GM21526 (cell line): ENCODE measurements around the gene NR2E1.
A peak's percentile ranks its signal among the peaks of the same experiment; 100 is the strongest.

Experiments used
- ATAC-seq: cut with Tn5 transposase; IDR thresholded peaks from one replicate; pipeline ENCODE4 v1.9.1; 2021; ENCODE audit warnings: moderate library complexity; ENCODE audit not compliant: unreplicated experiment, low FRiP score

The NR2E1 gene

GRCh38 chr6:108165714-108166663 is at the start of gene NR2E1:
Gene NR2E1, plus strand, starts transcription at chr6:108166022. Its CDS starts 744 bp downstream, at chr6:108166766.
- no peak for ATAC-seq

- ATAC-seq = no peak
These were observed 49.0 kb upstream of the NR2E1 start for GRCh38 chr6:108116546-108117426.

- peak; percentile 40 for ATAC-seq
These were observed 48.1 kb upstream of the NR2E1 start for GRCh38 chr6:108117427-108118358.

- no peak for ATAC-seq
These were observed 47.5 kb upstream of the NR2E1 start for GRCh38 chr6:108118359-108118724.

DNA sequence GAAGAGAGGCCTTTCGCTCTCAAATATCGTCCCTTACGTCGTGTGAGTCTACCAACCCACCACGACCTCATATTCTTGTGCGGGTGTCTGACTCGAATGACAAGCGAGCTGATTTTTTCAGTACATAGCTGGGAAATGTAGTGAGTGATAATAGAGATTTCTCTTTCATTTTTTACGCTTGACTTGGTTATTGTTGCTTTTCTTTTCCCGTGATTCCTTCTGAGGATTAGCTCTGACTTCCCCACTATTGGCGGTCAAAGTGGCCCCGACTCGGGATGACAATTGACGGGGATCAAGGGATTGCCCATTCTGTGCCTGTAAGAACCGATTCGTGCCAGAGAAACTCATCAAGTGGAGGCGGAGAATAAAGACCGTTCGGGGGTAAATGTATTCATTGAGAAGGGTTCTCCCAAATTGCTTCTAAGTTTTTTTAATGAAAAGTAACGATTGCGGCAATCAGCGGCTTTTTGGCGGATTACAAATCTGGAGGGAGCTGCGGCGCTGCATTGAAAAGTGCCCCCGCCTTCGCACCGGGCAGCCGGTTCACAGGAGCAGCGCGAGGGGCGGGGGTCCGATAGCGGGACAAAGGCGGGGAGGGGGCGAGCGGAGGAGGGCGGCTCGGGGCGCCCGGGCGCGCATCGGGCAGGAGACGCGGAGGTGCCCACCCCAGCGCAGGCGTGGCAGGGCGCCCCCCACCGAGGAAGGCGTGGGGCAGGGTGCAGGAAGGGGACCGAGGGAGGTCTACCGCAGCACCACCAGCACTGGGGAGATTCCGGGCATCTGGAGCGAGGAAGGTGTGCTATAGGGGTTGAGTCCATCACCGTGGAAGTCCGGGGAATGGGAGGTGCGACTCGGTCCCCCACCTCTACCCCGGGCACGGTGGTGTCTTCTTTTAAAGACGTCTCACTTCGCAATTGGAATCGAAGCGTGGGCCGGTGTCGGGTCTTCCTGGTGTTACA is 46.7 kb upstream of the NR2E1 start:
- no peak for ATAC-seq

- ATAC-seq = no peak
These were observed 46.1 kb upstream of the NR2E1 start for GRCh38 chr6:108119769-108120141.

DNA sequence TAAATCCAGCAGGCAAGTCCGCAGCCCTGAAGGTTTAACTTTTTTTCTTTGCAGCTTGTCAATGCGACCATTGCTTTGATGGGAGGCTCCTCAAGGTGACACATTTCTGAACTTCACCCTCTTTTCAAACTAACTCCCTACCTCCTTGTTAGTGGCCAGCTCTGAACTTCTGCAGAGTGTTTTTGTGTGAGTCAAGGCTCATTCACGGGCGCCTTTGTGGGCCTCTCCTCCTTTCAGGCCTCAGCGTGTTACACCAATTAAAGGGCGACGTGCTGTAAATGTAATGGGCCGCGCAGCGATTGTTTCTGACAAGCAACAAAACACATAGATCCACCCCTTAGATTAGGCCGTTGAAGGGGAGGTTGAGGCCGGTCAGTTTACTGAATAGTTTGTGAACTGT is 45.5 kb upstream of the NR2E1 start:
- ATAC-seq = no peak

DNA sequence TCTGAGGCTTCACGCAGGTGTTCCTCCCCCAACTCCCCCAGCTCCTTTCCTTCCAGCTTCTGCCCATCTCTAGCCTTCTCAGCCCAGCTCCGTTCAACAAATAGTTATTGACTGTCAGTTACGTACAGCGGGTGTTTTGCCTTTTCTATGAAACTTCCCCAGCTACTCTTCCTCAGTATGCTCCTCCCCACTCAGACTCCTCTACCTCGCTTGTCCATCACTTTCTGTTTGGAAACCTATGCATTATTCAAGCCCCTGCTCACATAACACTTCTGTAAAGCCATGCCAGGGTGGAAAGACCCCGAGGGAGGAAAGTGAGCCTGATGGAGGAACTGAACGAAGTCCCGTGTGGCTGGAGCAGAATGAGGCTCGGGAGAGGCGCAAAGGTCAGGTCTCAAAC is 44.2 kb upstream of the NR2E1 start:
- ATAC-seq = no peak

- ATAC-seq = no peak
These were observed 42.3 kb upstream of the NR2E1 start for GRCh38 chr6:108123481-108123929.

GRCh38 chr6:108123946-108124345 is 41.9 kb upstream of the NR2E1 start:
- ATAC-seq = no peak

DNA sequence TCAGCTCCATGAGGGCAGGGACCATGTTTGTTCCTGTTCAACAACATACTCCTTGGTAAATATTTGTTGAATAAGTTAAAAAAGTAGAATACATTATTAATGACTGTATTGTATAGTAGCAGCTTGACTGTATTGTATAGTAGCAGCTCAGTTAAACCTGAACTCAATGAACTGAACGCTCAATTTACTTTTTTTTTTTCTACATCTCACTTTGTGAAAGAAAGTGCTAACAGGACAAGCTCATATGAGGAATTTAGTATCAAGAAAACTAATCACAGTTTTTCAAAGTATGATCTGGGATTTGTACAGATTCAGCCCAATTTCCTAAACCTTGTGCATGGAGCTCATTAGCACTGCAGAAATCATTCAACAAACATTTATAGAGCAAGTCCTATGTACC is 38.8 kb upstream of the NR2E1 start:
- ATAC-seq = no peak

DNA sequence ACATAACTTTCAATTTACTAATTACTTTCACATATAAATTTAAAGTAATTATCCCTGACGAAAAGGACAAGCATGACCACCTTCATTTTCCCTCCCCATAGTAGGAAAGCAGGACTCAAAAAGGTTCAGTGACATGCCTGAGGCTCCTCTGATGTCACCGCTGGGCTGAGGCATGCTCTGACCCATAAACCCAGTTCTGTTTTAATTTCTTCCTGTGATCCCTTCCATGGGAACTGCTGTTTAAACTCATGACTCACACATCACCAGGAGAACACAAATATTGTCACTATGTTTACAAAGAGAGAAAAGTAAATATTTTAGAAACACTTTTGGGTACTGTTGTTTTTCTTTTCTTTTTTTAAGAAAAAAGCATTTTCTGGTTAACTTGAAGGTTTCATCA is 38.0 kb upstream of the NR2E1 start:
- ATAC-seq = no peak

DNA sequence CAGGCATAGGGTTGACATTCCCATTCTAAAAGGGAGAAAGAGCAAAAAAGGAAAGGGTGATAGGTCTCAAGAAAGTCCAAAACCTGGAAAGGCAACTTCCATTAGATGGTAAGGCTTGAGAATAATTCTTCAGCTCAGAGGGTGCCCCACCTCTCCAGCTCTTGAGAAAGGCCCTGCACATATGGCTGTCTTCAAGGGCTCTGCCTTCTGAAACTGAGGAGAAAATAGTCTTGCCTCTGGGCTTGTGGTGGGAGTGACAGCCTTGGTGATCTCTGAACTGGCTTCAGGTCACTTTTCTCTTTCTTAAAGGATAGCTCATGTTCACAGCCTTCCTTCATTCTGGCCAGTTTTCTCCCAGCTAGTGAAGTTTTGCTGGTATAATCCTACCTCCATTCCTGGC is 35.6 kb upstream of the NR2E1 start:
- ATAC-seq = no peak

DNA sequence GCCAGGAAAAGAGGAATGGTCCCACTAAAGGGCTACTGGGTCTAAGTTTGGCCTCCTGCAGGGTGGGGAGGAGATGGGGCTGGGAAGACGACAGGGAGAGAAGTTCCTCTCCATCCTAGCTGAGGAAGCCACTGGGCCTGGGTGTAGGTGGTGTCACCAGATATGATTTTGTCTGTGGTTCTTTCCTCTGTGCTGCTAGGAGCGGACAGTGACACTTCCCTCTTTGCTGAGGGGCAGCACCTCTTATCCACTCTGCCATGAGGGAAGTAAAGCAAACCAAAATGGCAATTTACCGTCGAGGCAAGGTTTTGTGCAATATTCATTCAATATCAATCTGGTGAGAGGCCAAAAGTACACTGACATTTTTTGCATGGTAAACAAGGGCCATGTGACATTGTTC is 33.0 kb upstream of the NR2E1 start:
- ATAC-seq = no peak

DNA sequence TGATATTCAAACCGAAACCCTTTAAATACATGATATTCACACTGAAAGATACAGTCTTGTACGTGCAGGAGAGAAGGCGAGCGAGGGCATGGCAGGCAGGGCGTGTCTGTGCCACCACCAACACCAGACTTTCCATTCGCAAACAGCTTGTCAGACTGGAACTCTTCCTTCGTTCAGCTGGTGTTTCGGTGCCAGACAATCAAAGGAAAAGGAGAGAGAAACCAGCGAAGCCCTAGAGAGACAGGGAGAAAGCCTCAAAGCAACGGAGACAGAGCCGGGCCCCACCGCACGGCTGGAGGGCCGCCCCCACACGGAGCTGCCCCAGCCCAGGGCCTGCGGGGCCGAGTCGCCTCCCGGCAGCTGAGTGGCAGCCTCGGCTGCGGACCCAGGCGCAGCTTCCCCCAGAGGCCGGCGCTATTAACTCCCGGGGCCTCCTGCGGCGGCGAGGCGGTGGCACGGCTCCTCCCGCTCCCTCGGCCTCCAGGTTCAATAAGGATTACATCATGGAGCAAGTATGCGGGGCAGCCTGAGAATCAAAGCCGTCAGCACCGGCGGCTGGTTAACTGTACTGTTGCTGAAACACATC is 32.1 kb upstream of the NR2E1 start:
- no peak for ATAC-seq

GRCh38 chr6:108134213-108134970 is 31.4 kb upstream of the NR2E1 start:
- no peak for ATAC-seq

DNA sequence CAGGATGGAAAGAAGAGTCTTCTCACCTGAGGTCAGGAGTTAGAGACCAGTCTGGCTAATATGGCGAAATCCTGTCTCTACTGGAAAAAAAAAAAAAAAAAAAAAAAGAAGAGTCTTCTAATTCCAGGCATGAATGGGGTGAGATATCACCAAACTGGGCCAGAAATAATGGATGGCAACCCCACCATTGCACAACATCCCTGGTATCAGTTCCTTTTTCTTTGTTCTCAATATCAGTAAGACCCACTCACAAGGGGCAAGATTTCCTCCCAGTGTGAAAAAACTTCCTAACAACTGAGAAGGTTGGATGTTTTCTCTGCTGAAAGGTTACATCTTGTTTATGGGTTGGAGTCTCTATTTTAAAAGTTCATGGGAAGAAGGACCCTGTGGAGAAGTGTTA is 23.6 kb upstream of the NR2E1 start:
- no peak for ATAC-seq

DNA sequence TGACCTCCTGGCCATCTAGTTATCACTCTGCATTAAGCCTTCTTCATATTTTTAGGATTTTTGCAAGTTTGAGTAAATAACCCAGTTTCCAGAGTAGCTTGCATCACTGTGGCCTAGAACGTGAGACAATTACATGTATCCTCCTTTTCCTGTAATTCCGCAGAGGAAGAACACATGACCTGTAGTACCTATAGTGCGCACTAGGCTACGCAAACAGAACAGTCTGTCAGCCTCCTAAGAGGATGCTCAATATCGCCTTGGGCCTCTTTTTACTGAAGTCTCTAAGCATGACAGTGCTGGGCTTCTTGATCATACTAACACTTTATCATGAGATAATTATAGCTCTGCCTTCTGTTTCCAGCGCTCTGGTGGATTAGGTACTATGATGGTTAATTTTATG is 20.2 kb upstream of the NR2E1 start:
- ATAC-seq = no peak
